ENCODE results near the gene UBE4B. TPM values are rescaled to one million over a fixed set of nuclear protein-coding genes. Genes with fewer than 3 reads are reported as not detected.
"Not testable (repeated sequence)": the region's sequence is repeated elsewhere in the genome, so short reads cannot be mapped to it uniquely, and the experiment has no call there.

UBE4B gene
- total RNA-seq, 1 experiment from 2014 or later = 54.7 TPM

- no peaks in the 10 kb centered on the region for H3K27me3 ChIP-seq (ENCODE audit: control insufficient read depth, insufficient read depth, low read length)
- peak; percentile 63; the same call in 1 of the 2 replicates for ATAC-seq
- no peak overlapping the region for H3K27ac ChIP-seq (ENCODE audit: low read length)
- H3K4me3 ChIP-seq (ENCODE audit: low read depth in 2 of 2, low read length in 2 of 2) = no peak overlapping the region
- ChIA-PET CTCF (no interaction called here), POLR2A (no interaction called here)
- intact Hi-C loops (cut with micrococcal nuclease; ENCODE audit: unreplicated experiment) = loop anchor here (10.0 kb wide), 1 partner anchor 117 kb away; no protein-coding TSS in a partner anchor
- in situ Hi-C loops (cut with HindIII; ENCODE audit: low pct_unique_long_range_greater_than_20kb, low sequenced_read_pairs) = no loop called here
- H3K4me1 ChIP-seq (ENCODE audit: control insufficient read depth, insufficient read depth, low read length) = peaks cover 13% of the 10 kb centered on the region
- TF ChIP-seq POLR2AphosphoS5 (IDR thresholded peaks at IDR 0.05; ENCODE audit: low read depth, low read length) (no peak), TCF7L2 (IDR thresholded peaks at IDR 0.05; ENCODE audit: low read depth, low read length) (no peak), SIN3A (IDR thresholded peaks at IDR 0.05; ENCODE audit: borderline replicate concordance, insufficient read depth, low read depth, low read length) (no peak), CTCF (IDR thresholded peaks at IDR 0.05) (no peak)
- TF ChIP-seq, protein P1, sequence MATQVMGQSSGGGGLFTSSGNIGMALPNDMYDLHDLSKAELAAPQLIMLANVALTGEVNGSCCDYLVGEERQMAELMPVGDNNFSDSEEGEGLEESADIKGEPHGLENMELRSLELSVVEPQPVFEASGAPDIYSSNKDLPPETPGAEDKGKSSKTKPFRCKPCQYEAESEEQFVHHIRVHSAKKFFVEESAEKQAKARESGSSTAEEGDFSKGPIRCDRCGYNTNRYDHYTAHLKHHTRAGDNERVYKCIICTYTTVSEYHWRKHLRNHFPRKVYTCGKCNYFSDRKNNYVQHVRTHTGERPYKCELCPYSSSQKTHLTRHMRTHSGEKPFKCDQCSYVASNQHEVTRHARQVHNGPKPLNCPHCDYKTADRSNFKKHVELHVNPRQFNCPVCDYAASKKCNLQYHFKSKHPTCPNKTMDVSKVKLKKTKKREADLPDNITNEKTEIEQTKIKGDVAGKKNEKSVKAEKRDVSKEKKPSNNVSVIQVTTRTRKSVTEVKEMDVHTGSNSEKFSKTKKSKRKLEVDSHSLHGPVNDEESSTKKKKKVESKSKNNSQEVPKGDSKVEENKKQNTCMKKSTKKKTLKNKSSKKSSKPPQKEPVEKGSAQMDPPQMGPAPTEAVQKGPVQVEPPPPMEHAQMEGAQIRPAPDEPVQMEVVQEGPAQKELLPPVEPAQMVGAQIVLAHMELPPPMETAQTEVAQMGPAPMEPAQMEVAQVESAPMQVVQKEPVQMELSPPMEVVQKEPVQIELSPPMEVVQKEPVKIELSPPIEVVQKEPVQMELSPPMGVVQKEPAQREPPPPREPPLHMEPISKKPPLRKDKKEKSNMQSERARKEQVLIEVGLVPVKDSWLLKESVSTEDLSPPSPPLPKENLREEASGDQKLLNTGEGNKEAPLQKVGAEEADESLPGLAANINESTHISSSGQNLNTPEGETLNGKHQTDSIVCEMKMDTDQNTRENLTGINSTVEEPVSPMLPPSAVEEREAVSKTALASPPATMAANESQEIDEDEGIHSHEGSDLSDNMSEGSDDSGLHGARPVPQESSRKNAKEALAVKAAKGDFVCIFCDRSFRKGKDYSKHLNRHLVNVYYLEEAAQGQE (IDR thresholded peaks at IDR 0.05; ENCODE audit: insufficient read depth in 1 of 2, low read depth in 2 of 2, low read length in 1 of 2) = no peak
- no peaks in the 10 kb centered on the region for H3K36me3 ChIP-seq (ENCODE audit: control insufficient read depth, insufficient read depth, low read length)
- no peak for DNase-seq (ENCODE audit: low read depth, low spot score)
- no peaks in the 10 kb centered on the region for H3K9me3 ChIP-seq (ENCODE audit: control insufficient read depth, insufficient read depth, low read depth, low read length)
- BruUV-seq (replicated peaks) = no TSS peak
These were observed 185.1 kb downstream of the UBE4B start for GRCh38 chr1:10217748-10218441.

GRCh38 chr1:10220200-10220599, 187.4 kb downstream of the UBE4B start:
- in situ Hi-C loops (cut with HindIII; ENCODE audit: low pct_unique_long_range_greater_than_20kb, low sequenced_read_pairs) (no loop called here), intact Hi-C loops (cut with micrococcal nuclease; ENCODE audit: unreplicated experiment) (no loop called here)
- no TSS peak for BruUV-seq (replicated peaks)
- ChIA-PET POLR2A (interaction anchor here (0.6 kb wide), 1 partner anchor 8 kb away, joined by 9 read pairs; no protein-coding TSS in a partner anchor), CTCF (no interaction called here)
- no peak for DNase-seq (ENCODE audit: low read depth, low spot score)
- Histone ChIP-seq H3K4me1 (ENCODE audit: control insufficient read depth, insufficient read depth, low read length) (peaks cover 10% of the 10 kb centered on the region; the same call in 1 of the 2 replicates), H3K9me3 (ENCODE audit: control insufficient read depth, insufficient read depth, low read depth, low read length) (no peaks in the 10 kb centered on the region), H3K27me3 (ENCODE audit: control insufficient read depth, insufficient read depth, low read length) (no peaks in the 10 kb centered on the region), H3K27ac (ENCODE audit: low read length) (no peak overlapping the region), H3K4me3 (ENCODE audit: low read depth in 2 of 2, low read length in 2 of 2) (no peak overlapping the region), H3K36me3 (ENCODE audit: control insufficient read depth, insufficient read depth, low read length) (no peaks in the 10 kb centered on the region)
- TF ChIP-seq TCF7L2 (IDR thresholded peaks at IDR 0.05; ENCODE audit: low read depth, low read length) = no peak
- no peak for TF ChIP-seq POLR2AphosphoS5 (IDR thresholded peaks at IDR 0.05; ENCODE audit: low read depth, low read length)
- no peak for TF ChIP-seq SIN3A (IDR thresholded peaks at IDR 0.05; ENCODE audit: borderline replicate concordance, insufficient read depth, low read depth, low read length)
- TF ChIP-seq CTCF (IDR thresholded peaks at IDR 0.05) = no peak
- TF ChIP-seq, protein P1 (IDR thresholded peaks at IDR 0.05; ENCODE audit: insufficient read depth in 1 of 2, low read depth in 2 of 2, low read length in 1 of 2) = no peak
- ATAC-seq = no peak

DNA sequence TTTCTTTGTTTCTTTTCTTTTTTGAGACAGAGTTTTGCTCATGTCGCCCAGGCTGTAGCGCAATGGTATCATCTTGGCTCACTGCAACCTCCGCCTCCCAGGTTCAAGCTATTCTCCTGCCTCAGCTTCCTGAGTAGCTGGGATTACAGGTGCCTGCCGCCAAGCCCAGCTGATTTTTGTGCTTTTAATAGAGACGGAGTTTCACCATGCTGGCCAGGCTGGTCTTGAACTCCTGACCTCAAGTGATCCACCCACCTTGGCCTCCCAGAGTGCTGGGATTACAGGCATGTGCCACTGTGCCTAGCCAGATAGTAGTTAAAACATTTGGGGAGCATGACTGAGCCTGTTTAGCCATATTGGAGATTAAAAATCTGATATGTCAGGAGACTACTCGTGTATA, 187.9 kb downstream of the UBE4B start:
- POLR2A ChIA-PET; H3K9me3 ChIP-seq (ENCODE audit: control insufficient read depth, insufficient read depth, low read depth, low read length); H3K27me3 ChIP-seq (ENCODE audit: control insufficient read depth, insufficient read depth, low read length); H3K36me3 ChIP-seq (ENCODE audit: control insufficient read depth, insufficient read depth, low read length); DNase-seq (ENCODE audit: low read depth, low spot score); ATAC-seq; H3K4me3 ChIP-seq (ENCODE audit: low read depth in 2 of 2, low read length in 2 of 2); in situ Hi-C loops (cut with HindIII; ENCODE audit: low pct_unique_long_range_greater_than_20kb, low sequenced_read_pairs); H3K27ac ChIP-seq (ENCODE audit: low read length); BruUV-seq (replicated peaks); intact Hi-C loops (cut with micrococcal nuclease; ENCODE audit: unreplicated experiment): not testable (repeated sequence)
- CTCF ChIA-PET = interaction anchor here (0.5 kb wide), 1 partner anchor 30 kb away, joined by 3 read pairs; no protein-coding TSS in a partner anchor
- H3K4me1 ChIP-seq (ENCODE audit: control insufficient read depth, insufficient read depth, low read length) = peaks cover 13% of the 10 kb centered on the region; the same call in 1 of the 2 replicates
